Measurements from ENCODE around the gene GNAT3. TPM values are rescaled to one million over a fixed set of nuclear protein-coding genes. Genes with fewer than 3 reads are reported as not detected.

GNAT3 gene
- total and polyA plus RNA-seq, 3 donors from 2014 or later: 0.38 TPM; not detected in 2

DNA sequence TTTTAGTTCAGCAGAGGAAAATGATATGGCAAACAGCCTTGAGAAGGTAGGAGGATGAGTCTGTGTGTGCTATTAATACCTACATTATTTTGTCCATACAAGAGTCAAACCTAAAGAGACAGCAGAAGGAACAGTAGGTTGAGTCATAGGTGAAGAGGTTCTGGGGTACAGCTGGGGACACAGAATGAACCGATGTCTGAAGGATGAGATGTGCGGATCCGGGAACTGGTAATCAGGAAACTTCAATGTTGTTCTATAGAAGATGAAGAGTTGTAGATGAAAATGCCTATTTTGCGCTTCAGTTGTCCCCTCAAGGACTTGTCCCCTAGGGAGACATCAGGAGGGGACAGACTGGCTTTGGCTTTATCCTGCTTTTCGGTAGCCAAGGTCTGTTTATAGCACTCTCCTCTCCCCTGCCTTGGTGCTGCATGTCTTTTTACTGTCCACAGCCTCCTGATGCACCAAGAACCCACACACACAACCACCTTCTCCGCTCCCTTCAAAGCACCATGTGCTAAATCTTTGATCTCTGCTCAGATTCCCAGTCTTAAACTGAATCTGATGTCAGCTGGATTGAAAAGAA, 94.6 kb downstream of the GNAT3 start:
- no peak overlapping the region for H3K4me3 ChIP-seq
- intact Hi-C loops (cut with DNase I; ENCODE audit: low total_unique reads): no loop called here
- no peak overlapping the region for H3K27ac ChIP-seq
- no peaks in the 10 kb centered on the region for H3K36me3 ChIP-seq (ENCODE audit: low read depth, missing control alignments)
- no peaks in the 10 kb centered on the region for H3K27me3 ChIP-seq
- no peaks in the 10 kb centered on the region for H3K9me3 ChIP-seq
- H3K4me1 ChIP-seq: no peaks in the 10 kb centered on the region
- TF ChIP-seq, protein P1, sequence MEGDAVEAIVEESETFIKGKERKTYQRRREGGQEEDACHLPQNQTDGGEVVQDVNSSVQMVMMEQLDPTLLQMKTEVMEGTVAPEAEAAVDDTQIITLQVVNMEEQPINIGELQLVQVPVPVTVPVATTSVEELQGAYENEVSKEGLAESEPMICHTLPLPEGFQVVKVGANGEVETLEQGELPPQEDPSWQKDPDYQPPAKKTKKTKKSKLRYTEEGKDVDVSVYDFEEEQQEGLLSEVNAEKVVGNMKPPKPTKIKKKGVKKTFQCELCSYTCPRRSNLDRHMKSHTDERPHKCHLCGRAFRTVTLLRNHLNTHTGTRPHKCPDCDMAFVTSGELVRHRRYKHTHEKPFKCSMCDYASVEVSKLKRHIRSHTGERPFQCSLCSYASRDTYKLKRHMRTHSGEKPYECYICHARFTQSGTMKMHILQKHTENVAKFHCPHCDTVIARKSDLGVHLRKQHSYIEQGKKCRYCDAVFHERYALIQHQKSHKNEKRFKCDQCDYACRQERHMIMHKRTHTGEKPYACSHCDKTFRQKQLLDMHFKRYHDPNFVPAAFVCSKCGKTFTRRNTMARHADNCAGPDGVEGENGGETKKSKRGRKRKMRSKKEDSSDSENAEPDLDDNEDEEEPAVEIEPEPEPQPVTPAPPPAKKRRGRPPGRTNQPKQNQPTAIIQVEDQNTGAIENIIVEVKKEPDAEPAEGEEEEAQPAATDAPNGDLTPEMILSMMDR (IDR thresholded peaks at IDR 0.05): no peak
- no peak for TF ChIP-seq POLR2A (IDR thresholded peaks at IDR 0.05)
- 71 to 74% methylated on average over 6 of the region's 6 CpGs for WGBS, 2 donors
- no peak for DNase-seq

DNA sequence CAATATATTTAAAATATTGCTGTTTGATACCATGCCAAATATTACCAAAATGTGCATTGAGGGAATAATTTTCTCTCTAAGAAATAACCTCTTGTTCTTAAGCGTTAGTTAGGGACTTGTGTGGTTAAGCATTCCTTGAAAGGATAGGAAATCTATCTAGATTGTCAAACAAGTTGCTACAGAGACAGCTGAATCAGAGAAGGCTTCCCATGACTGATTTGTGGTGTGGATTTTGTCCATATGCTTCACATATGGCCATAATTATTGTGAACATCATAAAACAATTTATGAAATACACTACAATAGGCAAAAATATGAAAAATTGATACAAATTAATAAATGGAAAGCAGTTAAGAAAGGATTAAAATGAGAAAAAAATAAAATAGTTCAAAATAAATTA, 96.3 kb downstream of the GNAT3 start:
- Histone ChIP-seq H3K27me3 (no peaks in the 10 kb centered on the region), H3K4me1 (no peaks in the 10 kb centered on the region), H3K4me3 (no peak overlapping the region), H3K9me3 (no peaks in the 10 kb centered on the region), H3K27ac (no peak overlapping the region), H3K36me3 (ENCODE audit: low read depth, missing control alignments) (no peaks in the 10 kb centered on the region)
- TF ChIP-seq, protein P1 (IDR thresholded peaks at IDR 0.05): no peak
- TF ChIP-seq POLR2A (IDR thresholded peaks at IDR 0.05): no peak
- 89 to 90% methylated on average over 1 of the region's 1 CpG for WGBS, 2 donors
- intact Hi-C loops (cut with DNase I; ENCODE audit: low total_unique reads): no loop called here
- DNase-seq: no peak

DNA sequence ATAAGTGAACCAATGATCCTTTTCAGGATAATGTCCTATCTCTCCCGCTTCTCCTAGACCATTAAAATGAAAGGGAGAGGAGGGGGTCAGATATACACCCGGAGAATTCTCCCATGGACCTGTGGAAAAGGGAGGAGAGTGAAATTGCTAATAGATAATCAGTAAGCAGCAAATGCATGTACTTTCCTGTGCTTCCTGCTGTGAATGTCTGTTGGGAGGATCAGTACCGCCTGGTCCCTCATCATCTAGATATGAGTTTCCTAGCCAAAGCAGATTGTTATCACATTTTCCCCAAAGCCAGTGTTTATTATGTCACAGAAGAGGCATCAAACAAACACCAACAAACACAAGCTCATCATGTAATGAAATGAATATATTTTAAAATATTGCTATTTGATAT, 96.8 kb downstream of the GNAT3 start:
- no peak overlapping the region for H3K4me3 ChIP-seq
- intact Hi-C loops (cut with DNase I; ENCODE audit: low total_unique reads): no loop called here
- no peaks in the 10 kb centered on the region for H3K27me3 ChIP-seq
- no peak for DNase-seq
- TF ChIP-seq, protein P1 (IDR thresholded peaks at IDR 0.05): no peak
- TF ChIP-seq POLR2A (IDR thresholded peaks at IDR 0.05): no peak
- H3K4me1 ChIP-seq: no peaks in the 10 kb centered on the region
- no peaks in the 10 kb centered on the region for H3K9me3 ChIP-seq
- H3K27ac ChIP-seq: no peak overlapping the region
- WGBS, 2 donors: 95 to 96% methylated on average over 3 of the region's 3 CpGs
- no peaks in the 10 kb centered on the region for H3K36me3 ChIP-seq (ENCODE audit: low read depth, missing control alignments)

DNA sequence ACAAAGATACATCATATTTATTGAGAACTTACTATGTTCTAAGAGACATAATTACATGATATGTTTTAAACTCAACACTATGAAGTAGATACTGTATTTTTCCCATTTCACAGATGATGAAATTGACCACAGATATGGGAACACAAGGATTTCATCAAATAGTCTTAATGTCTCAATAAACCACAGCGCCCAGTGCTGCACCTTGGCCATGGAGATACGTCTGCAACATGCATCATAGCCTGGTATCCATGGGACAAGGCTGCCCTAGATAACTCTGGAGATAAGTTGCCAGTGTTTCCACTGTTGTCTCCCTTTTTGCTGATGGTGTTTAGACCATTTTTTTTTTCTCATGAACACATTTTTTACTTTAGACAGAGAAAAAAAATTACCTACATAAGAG, 97.5 kb downstream of the GNAT3 start:
- Histone ChIP-seq H3K27ac (no peak overlapping the region), H3K9me3 (no peaks in the 10 kb centered on the region), H3K4me1 (no peaks in the 10 kb centered on the region), H3K27me3 (no peaks in the 10 kb centered on the region), H3K36me3 (ENCODE audit: low read depth, missing control alignments) (no peaks in the 10 kb centered on the region), H3K4me3 (no peak overlapping the region)
- no peak for DNase-seq
- intact Hi-C loops (cut with DNase I; ENCODE audit: low total_unique reads): no loop called here
- WGBS, 2 donors: 92 to 93% methylated on average over 2 of the region's 2 CpGs
- TF ChIP-seq POLR2A (IDR thresholded peaks at IDR 0.05): no peak
- TF ChIP-seq, protein P1 (IDR thresholded peaks at IDR 0.05): no peak

DNA sequence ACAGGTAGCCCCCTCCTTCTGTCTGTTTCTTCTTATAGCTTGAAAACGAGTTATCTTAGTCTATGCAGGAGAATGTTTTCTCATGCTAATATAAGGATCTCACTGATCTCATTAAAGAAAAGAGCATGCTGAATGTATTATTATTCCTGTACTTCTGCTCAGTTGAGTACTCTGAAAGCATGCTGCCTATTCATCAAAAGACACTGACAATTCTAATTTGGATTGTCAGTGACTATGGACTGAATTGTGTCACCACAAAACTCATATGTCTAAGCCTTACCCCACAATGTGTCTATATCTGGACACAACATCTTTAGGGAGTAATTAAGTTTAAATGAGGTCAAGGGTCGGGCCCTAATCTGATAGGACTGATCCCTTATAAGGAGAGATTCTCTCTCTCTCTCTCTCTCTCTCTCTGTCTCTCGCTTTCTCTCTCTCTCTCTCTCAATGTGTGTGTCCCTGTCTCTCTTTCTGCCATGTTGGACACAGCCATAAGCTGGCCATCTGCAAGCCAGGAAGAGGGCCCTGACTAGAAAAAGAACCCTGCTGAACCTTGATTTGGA, 98.4 kb downstream of the GNAT3 start:
- H3K4me3 ChIP-seq: no peak overlapping the region
- no peaks in the 10 kb centered on the region for H3K27me3 ChIP-seq
- intact Hi-C loops (cut with DNase I; ENCODE audit: low total_unique reads): no loop called here
- H3K9me3 ChIP-seq: no peaks in the 10 kb centered on the region
- no peaks in the 10 kb centered on the region for H3K36me3 ChIP-seq (ENCODE audit: low read depth, missing control alignments)
- 87 to 90% methylated on average over 3 of the region's 3 CpGs for WGBS, 2 donors
- H3K27ac ChIP-seq: no peak overlapping the region
- H3K4me1 ChIP-seq: no peaks in the 10 kb centered on the region
- no peak for TF ChIP-seq POLR2A (IDR thresholded peaks at IDR 0.05)
- TF ChIP-seq, protein P1 (IDR thresholded peaks at IDR 0.05): no peak
- no peak for DNase-seq
